HG03175 (cell line): ENCODE data around the gene FGF12.

Source experiments
- ATAC-seq: cut with Tn5 transposase; IDR thresholded peaks from one replicate; pipeline ENCODE4 v1.9.1; 2021; ENCODE audit warnings: mild to moderate bottlenecking, moderate library complexity; ENCODE audit not compliant: unreplicated experiment

FGF12 gene

DNA sequence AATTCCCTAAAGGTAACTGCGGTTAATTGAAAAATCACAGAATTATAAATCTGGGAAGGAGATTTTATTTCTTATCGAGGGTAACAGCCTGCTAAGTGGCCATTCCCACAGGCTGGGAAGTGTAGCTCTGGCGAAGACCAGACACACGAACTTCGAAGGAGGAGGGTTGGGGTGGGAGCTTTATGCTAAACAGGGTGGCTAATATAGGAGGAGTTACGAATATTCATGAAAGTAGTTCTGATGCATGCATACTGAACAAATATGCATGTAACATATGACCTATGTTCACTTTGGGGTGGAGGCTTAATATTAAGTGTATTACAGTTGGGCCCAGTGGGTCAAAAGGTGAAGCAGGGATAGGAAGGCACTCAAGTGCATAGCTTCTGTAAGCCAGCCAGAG, 221.6 kb downstream of the FGF12 start:
- ATAC-seq = no peak

GRCh38 chr3:192501401-192501800, 225.9 kb downstream of the FGF12 start:
- ATAC-seq = no peak

- no peak for ATAC-seq
Measured at GRCh38 chr3:192496905-192497587, 230.3 kb downstream of the FGF12 start.

DNA sequence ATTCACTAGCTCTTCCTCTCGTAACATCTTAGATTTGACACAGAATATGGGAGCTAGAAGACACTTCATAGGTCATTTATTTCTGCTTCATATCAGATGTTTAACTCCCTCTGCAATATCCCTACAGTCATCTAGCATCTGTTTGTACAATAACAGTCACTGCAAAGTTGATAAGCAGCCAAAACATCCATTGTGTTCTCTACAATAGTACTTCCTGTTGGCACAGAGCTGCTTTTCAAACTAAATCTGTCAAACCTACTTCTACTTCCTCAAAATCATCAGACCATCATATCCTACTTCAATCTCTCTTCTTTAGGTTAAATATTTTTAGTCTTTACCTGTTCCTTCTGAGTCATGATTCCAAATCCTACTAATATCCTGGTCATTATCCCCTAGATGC, 233.2 kb downstream of the FGF12 start:
- ATAC-seq = peak; percentile 89

GRCh38 chr3:192490720-192491119, 236.6 kb downstream of the FGF12 start:
- ATAC-seq = no peak

- no peak for ATAC-seq
Measured at GRCh38 chr3:192489579-192489978, 237.8 kb downstream of the FGF12 start.

DNA sequence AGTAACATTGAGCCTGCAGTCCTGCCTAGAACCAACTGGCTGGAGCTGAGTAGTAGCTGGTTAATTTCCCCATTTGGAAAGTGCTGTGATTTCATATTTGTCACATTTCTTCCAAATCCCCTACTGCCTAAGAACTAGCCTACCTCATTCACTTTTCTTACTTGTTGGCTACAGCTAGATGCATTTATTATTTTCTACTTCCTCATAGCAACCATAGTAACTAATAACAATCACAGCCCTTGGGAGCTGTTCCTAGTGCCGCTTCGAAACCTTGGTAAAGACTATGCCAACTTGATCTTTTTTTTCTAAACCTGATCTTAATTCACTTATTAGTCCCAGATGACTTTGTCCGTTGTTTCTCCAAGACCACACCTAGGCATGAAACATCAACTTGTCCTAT, 240.3 kb downstream of the FGF12 start:
- ATAC-seq = no peak

DNA sequence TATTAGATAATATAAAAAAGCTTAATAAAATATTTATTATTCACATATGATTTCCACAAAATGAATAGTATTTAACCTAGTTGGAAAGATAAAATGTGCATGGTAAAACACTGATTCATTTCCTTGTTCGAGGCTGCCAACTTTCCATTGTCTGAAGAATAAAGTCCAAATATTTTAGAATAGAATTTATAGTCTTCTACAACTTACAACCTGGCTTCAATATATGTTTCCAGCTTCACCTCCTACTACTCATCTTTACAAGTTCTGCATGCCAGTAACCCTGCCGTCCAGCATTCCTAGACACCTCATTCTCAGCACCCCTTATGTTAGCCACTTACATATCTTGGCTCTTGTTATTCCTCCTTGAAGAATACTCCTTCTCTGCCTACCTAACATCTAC, 244.5 kb downstream of the FGF12 start:
- no peak for ATAC-seq

GRCh38 chr3:192482391-192482790, 244.9 kb downstream of the FGF12 start:
- no peak for ATAC-seq

GRCh38 chr3:192481638-192482037, 245.7 kb downstream of the FGF12 start:
- no peak for ATAC-seq

- peak; percentile 94 for ATAC-seq
Measured at GRCh38 chr3:192467230-192468140, 259.9 kb downstream of the FGF12 start.

- ATAC-seq = no peak
Measured at GRCh38 chr3:192449036-192449435, 278.3 kb downstream of the FGF12 start.

DNA sequence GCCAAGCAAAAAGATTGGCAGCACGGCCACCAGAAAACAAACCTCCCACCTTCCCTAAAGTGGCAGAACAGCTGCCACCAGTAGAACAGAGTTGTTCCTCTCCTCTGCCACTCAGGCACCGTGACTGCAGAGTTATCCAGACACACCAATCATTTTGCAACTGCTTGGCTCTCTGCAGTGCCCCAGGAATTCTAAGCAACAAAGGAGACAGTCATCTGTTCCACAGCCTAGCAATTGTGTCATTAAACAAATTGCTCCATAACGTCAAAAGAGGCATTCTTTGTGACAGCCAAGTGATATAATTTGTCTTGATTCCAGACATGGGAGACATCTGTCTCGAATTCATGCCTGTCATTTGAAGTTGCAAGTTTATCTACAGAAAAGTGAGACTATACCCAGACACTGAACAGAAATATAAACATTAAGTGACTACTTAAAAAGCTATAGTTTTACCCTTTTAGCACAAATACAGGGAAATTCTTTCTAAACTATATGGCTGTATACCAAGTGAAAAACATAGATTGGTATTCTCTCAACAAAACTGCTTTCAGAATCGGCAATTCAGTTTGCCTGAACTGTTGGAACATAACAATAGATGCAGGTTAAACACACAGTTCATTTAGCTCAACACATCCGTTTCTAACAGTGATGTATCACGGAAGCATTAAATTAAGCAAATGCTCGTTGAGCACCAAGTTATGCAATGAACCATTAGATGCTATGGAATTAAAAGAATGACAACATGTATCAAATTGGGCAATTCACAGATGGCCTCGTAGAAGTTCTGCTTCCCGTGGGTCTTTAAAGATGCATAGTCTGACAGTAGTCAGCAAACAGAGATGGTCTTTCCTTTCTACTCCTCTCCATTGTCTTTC, 281.3 kb downstream of the FGF12 start:
- ATAC-seq = no peak

GRCh38 chr3:192444791-192445106, 282.6 kb downstream of the FGF12 start:
- no peak for ATAC-seq

GRCh38 chr3:192444096-192444790, 283.1 kb downstream of the FGF12 start:
- peak; percentile 93 for ATAC-seq

DNA sequence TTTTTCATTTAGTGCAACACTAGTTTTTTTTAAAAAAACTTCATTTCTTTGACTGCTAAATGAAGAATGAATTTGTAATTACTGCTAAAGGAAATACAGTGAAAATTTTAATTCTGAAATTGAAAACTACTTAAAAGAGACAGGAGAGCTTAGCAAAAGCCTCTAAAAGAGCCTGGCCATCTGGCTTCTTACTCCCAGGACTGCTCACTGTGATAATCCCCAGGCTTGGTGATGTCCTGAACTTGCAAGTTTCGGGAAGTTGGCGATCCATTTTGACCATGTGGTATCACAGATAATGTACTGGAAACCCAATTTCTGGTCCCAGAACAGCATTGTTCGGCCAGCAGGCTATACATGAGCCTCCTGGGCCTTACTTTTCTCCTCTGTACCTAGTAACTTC, 292.1 kb downstream of the FGF12 start:
- ATAC-seq = no peak

DNA sequence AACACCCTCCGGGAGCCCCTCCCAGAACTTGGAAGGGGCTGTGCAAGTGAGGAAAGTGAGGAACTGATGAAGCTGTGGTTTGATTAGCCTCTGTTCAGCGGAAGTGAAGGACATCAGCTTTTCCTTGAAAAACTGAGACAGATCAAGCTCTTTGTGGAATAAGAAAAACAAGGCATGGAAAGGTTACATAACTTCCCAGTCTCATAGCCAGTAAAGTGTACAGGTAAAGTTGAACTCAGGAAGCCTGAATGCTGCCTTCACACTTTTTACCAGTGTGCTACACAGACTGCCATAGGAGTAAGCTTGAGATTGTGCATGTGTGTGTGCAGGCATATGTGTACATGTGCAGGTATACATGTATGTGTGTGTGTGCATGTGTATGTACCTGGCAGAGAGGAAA, 293.2 kb downstream of the FGF12 start:
- no peak for ATAC-seq

- peak; percentile 43 for ATAC-seq
Measured at GRCh38 chr3:192433704-192434103, 293.6 kb downstream of the FGF12 start.

DNA sequence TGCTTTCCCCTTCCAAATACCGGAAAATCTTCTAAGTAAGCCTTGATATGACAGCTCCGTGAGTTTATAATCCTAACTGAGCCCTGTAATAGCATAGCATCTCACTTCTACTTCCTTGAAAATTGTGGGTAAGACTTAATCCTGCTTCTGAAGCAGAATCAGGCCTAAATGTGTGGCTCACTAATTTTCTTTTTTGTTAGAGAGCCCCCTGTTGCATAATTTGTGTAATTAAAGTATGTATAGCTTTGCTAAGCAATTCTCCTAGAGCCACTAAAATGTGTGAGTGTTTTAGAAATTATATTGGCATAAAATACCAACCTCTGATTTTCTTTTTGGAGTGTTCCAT, 304.4 kb downstream of the FGF12 start:
- ATAC-seq = no peak

DNA sequence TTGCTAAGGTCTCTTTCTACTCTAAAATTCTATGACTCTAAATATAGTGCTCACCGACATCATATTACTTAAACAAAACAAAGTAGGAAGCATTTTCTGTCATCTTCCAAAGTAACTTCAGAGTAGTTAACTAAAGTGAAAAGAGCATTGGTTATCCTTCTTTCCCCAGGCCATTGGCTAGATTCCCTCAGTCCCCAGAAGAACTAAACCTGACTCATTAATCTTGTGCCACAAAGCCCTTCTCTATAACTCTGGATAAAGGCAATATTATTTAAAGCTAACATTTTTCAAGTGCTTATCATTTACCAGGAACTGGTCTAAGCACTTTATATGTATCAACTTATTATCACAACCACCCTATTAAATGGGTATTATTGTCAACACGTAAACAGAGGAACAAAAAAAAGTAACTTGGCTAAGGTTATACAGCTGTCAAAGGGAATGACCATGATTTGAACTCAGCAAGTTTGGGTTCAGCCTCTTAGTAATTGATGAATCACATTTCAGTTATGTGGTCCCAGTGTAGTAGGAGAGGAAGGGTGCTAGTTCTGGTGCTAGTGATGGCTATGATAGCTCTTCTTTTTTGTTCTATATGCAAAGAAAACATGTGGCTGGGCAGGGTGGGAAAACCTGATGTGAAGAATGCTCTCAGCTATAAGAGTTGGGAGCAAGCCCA, 304.9 kb downstream of the FGF12 start:
- ATAC-seq = no peak
